GM19397 (cell line): Measurements from ENCODE around the gene TNC.
"Not testable (repeated sequence)": the region's sequence is repeated elsewhere in the genome, so short reads cannot be mapped to it uniquely, and the experiment has no call there.

Experiments used
- ATAC-seq: cut with Tn5 transposase; IDR thresholded peaks from one replicate; pipeline ENCODE4 v1.9.1; 2021; ENCODE audit warnings: mild to moderate bottlenecking, moderate library complexity; ENCODE audit not compliant: unreplicated experiment

The TNC gene

GRCh38 chr9:115135821-115136778, 18.1 kb upstream of the TNC start:
- ATAC-seq = no peak

DNA sequence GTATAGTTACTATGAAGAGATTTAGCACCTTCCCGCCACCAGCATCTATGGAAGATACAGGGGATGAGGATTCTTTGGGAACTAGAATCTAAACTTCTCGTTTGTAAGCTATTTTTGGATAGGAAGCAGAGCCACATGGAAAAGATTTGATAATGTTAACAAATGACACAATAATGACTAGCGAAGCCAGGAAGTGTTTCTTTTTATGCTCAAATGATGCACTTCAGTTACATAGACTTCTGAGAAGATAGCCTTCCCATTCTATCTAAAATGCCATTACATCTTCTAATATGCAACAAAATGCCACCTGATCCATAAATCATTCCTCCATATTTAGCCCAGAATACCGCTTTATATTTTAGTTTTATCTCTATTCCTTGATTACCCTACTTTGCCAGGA, 17.0 kb upstream of the TNC start:
- ATAC-seq = no peak

DNA sequence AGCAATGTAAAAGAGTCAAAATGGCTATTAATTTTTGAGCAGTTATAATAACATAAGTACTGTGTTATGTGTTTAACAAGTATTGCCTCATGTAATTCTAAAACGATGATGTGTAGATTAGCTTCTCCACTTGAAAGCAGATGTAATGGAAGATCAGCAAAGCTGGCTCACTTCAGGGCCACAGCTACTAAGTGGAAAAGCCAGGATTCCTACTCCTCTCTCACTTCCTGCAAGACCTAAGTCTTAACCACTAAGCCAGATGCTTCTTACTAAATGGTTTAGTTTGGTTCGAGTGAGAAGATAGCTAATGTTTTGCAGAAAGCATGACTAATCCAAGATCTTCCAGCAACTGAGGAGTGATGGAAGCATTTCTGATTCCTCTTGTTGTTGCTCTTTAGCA, 15.7 kb upstream of the TNC start:
- no peak for ATAC-seq

DNA sequence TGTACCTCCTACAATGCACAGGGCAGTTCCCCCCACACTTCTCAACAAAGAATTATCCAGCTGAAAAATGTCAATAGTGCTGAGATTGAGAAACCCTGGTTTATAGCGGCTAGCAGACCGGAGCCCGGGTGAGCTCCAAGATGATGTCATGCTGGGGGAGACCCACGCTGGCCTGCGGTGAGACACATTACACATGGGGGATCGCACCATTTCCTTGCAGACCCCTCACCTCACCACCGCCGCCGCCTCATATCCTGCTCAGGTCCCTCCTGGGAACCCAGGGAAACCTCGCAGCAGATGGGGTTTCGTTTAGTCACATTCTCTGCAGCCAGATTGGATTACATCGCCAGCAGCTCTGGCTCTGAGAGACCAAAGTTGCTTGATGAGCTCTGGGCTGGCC, 14.7 kb upstream of the TNC start:
- ATAC-seq = no peak

DNA sequence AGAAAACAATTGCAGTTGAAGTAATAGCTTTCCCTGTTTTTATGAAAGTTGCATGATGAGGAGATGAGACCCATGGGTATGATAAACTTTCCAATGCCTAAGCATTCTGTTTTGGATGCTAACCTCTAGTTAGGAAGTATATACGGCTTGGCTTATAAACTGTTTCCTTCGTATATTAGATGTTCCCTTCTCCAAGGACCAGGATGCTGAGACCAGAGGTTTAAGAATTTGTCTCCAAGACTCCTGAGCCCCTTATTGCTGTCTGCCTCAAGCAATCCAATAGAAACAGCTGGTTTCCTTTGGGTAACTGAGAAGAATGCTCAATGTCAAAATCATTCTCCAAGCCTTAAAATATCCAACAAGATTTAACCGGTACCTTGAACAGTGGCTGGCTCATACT, 12.2 kb upstream of the TNC start:
- no peak for ATAC-seq

GRCh38 chr9:115128726-115129125, 10.8 kb upstream of the TNC start:
- ATAC-seq = not testable (repeated sequence)

GRCh38 chr9:115127191-115127817, 9.3 kb upstream of the TNC start:
- no peak for ATAC-seq

DNA sequence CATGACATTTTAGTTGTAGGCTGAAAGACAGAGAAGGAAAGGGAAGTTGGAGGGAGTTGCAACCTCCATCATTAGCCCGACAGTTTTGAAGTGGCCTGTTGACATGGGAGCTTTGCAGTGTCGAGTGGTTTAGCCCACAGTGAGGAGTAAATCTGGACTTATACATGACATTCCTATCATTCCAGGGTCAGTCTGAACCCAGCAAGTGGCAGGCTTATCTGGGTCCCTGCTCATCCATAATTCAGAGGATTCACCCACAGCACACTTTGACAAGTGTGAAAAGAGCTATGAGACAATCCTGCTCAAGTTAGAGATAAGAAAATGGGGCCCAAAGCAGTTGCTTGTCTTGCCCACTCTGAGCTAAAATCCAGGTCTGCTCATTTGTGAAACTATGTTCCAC, 8.4 kb upstream of the TNC start:
- ATAC-seq = no peak

DNA sequence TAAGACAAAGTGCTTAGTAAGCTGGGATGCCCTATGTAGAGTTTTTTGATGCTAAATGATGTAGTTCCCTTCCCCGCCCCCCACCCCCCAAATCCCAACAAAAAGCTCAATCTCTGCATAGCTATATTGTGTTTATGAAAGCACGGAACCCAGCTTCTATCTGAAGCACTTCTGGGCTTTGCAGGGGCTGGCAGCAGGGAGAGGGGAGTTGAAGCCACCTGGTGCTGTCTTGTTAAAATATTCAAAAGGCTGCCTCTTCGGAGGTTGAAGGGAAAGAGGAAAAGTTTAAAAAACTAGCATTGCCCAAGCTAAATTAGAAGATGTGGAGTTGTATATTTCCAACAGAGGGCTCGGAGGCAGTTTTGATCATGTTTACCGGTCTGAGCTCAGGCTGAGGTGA, 5.0 kb upstream of the TNC start:
- no peak for ATAC-seq

DNA sequence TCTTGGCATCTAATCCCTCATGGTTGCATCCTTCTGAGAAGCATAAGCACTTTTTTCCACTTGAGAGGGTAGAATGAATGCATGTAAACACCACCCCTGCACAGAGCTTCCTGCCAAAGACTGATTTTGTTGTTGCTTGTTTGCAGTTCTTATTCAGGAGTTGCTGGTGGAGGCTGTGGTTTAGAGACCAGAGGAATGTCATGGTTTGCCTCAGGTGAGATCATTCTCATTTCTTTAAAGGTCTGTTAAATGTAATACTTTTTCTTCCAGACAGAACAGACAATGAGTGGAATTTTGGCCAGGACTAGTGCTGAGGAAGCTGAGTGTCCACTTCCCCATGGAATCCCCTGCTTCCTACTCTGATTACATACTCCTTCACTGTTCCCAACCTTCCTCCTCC, 3.2 kb upstream of the TNC start:
- no peak for ATAC-seq

DNA sequence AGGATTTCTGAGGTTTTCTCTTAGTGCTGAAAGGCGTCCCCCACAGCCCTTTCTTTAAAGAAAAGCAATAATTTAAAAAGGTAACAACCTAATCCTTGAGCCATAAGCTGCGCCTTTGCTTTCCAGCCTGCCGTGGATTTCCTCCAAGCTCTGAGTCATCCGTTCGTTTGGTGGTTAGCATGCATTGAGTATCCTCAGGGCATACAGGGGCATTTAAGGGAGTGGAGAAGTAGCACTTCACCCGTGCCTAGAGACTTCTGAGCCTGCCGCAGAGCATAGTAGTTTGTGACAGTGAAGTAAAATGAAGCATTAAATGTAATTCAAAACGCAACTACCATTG, 892 bp upstream of the TNC start:
- no peak for ATAC-seq

DNA sequence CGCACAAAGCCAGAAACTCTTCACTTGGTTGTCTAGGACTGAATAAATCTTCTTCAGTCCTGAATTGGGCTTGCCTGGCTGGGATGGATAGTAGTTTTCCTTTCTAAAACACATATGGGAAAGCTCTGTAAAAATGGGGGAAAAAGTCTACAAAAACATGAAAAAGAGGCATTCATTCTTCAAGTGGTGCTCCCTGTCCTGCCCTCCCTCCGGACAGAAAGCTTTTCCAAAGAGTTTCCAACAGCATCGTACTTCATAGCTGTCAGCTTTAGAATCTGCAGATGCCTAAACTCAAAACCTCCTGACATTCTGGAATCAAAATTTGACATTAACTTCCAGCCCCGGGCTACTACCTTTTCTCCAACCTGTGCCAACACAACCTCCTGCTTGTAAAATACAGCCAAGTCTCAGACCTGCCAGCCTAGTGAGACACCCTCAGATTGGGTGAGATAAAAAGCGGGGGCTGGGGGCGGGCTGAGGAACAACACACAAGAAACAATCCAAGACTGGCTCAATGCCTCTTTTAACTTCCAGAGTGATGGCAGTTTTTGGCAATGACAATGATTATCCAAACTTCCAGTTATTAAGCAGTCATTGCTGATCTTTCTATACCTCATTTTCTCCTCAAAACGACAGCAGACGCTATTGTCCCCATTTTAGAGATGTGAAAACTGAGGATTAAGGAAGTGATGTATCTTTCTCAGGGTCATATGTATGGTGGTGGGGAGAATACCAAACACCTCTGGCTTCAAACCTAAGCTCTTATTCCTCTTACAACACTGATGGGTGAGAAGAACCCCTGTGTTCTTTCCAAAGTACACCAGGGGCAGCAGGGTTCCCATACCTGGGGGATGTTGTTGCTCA, 1.3 kb downstream of the TNC start:
- no peak for ATAC-seq

GRCh38 chr9:115115924-115116323, 2.0 kb downstream of the TNC start:
- ATAC-seq = no peak

- no peak for ATAC-seq
Measured at GRCh38 chr9:115115117-115115880, 2.7 kb downstream of the TNC start.

GRCh38 chr9:115114546-115114945, 3.4 kb downstream of the TNC start:
- no peak for ATAC-seq

DNA sequence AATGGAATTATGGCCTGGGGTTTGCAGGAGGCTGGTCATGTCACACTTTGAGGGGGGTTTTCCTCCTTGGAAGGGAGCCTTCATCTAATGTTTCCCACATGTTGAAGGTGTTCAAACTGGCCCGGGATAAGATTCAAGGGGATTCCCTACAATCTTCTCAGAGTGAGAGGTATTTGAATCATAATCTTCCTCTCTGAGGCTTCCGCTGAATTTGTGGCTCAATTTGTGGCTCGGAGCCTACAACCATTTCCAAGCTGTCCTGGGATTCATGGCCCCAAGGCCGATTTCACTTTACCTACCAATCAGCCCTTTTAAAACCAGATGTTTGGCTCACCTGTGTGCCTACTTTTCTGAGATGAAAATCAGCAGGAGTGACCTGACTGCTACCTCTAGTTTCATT, 3.9 kb downstream of the TNC start:
- no peak for ATAC-seq

- no peak for ATAC-seq
Measured at GRCh38 chr9:115111874-115112273, 6.1 kb downstream of the TNC start.

- ATAC-seq = no peak
Measured at GRCh38 chr9:115109486-115109885, 8.5 kb downstream of the TNC start.

DNA sequence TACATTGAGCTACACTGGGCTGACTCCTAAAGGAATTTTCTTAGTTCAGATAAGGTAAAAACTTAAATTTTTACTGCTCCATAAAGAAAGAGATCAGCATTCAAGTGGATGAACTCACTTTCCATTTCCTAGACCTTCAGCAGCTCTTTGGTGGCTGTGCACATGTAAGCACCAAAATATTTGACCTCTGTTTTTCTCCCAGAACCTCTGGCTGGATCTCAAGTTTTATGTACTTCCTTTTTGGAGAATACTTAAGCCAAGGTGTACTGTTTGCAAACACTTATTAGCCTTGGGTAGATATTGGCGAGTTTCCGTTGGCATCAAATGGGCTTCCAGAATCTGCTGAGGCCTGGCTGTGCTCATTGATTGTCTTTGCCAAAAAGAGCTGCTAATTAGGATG, 10.3 kb downstream of the TNC start:
- no peak for ATAC-seq

DNA sequence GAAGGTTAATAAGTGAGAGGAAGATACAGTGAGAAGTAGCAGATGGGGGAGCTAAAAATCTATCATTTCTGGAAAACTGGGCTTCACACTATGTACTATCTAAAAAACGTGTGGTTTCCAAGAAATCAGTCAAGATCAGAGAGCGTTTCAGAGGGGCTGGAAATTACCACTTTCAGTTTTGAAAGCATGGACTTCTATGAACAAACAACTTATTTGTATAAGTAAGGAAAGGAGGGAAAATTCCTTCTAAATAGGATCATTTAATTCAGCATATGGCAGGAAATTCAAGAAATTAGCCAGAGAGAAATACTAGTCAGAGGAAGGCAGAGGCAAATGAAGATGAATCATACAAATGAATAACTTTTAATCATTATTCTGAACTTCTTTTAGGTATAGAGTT, 11.3 kb downstream of the TNC start:
- ATAC-seq = no peak

DNA sequence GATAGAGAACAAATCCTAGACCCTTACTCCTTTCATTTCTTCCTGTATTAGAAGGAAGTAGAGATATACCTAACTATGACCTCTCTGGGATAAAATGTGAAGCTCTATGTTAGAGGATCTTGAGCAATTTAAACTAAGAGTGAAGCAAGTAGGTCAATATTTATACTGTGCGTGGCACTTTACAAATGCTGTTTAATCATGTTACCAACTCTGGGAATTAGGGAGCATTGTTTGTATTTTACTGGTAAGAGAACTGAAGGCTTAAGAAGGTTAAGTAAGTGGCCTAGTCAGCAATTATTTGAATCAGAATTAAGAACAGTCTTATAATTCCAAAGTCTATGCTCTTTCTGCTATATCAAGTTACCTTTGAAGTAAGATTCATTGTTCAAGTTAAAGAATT, 12.0 kb downstream of the TNC start:
- no peak for ATAC-seq
